ENCODE data around the gene OSGEPL1. TPM values are rescaled to one million over a fixed set of nuclear protein-coding genes. Genes with fewer than 3 reads are reported as not detected.

Gene OSGEPL1
- total and polyA plus RNA-seq, 4 experiments from 2014 or later: 7.5 to 19.1 (median 15.7) TPM

DNA sequence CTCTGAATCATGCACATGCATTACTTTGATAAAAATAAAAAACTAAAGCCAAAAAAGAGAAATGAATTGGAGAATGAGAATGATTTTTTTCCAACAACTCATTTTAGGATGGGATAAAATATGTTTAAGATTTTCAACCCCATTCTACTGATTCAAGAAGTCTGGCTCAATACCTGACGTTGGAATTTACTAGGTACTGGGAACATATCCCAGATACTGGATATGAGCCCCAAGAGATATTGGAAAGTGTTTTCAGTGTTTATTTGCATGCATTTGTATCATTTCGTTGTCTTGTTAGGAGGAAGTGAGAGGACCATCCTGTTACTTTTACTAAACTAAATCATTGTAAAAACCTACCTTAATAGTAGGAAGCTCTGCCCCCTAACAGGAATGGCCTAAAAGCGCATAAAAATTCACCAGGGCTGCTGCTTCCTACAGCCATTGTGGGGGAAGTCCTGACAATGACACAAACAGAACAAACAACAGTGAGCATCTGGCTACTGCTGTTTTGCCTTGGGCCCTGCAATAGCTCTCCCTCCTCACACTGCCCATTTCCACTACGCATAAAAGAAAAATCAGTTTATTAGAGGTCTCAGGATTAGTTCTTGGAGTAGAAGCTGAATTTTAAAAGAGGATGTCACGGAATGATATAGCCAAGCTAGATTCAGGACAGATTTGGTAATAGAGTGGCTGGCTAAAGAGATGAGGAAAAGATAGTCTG is 52.9 kb downstream of the OSGEPL1 start:
- Histone ChIP-seq H3K27ac (ENCODE audit: low read depth, low read length) (no peak overlapping the region), H3K4me1 (ENCODE audit: insufficient read depth, low read length) (no peaks in the 10 kb centered on the region), H3K36me3 (ENCODE audit: insufficient read depth, low read length) (no peaks in the 10 kb centered on the region), H3K9me3 (ENCODE audit: control insufficient read depth in 1 of 2, low read length in 2 of 2) (no peaks in the 10 kb centered on the region), H3K4me3 (ENCODE audit: low read length in 2 of 2) (no peak overlapping the region), H3K27me3 (ENCODE audit: insufficient read depth, low read length) (no peaks in the 10 kb centered on the region)
- peaks cover 3 to 11% of the 10 kb centered on the region in 2 donors for H3K36me3 Mint-ChIP-seq
- no peak overlapping the region for H3K27ac Mint-ChIP-seq
- H3K4me1 Mint-ChIP-seq: no peaks in the 10 kb centered on the region
- ChIA-PET POLR2A (ENCODE audit: partially characterized antibody) (no interaction called here), CTCF (ENCODE audit: partially characterized antibody) (interaction anchor here (1.1 kb wide), 1 partner anchor 53 kb away, joined by 3 read pairs; the partner anchor contains the start of gene OSGEPL1)
- intact Hi-C loops (cut with micrococcal nuclease): no loop called here
- H3K4me3 Mint-ChIP-seq: no peak overlapping the region
- H3K27me3 Mint-ChIP-seq: no peaks in the 10 kb centered on the region
- no peak for DNase-seq
- H3K9me3 Mint-ChIP-seq: peaks cover 0 to 6% (median under 1%) of the 10 kb centered on the region in 8 donors

DNA sequence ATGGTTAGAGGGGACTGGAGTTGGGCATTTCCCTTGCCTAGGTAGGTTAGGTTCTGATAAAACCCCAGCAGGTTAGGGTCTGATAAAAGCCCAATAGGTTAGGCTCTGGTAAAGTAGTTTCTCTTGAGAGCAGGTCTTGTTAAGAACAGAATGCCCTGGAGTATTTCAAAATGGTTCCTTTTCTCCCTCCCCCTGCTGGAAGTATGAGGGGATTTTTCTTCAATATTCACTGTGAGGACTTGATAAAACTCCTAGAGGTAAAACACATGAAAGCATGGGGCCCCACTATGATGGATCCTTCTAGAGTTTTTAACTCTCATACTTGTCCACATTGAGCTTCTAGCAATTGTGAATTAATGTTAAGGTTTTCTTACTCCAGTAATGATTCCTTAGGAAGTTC is 60.5 kb downstream of the OSGEPL1 start:
- no peaks in the 10 kb centered on the region for H3K4me1 ChIP-seq (ENCODE audit: insufficient read depth, low read length)
- Mint-ChIP-seq H3K27ac (no peak overlapping the region), H3K4me3 (no peak overlapping the region), H3K4me1 (no peaks in the 10 kb centered on the region), H3K36me3 (peaks cover 3% of the 10 kb centered on the region in 2 donors), H3K27me3 (no peaks in the 10 kb centered on the region), H3K9me3 (no peaks in the 10 kb centered on the region)
- no peak overlapping the region for H3K27ac ChIP-seq (ENCODE audit: low read depth, low read length)
- intact Hi-C loops (cut with micrococcal nuclease): no loop called here
- no peak for DNase-seq
- ChIA-PET POLR2A (ENCODE audit: partially characterized antibody) (no interaction called here), CTCF (ENCODE audit: partially characterized antibody) (interaction anchor here (1.1 to 5.4 kb wide), 5 partner anchors 27 to 43 kb away, joined by 4 to 116 read pairs (median 5); partner anchors contain the start of genes ANKAR and ASNSD1)
- no peaks in the 10 kb centered on the region for H3K27me3 ChIP-seq (ENCODE audit: insufficient read depth, low read length)
- H3K4me3 ChIP-seq (ENCODE audit: low read length in 2 of 2): no peak overlapping the region
- no peaks in the 10 kb centered on the region for H3K36me3 ChIP-seq (ENCODE audit: insufficient read depth, low read length)
- no peaks in the 10 kb centered on the region for H3K9me3 ChIP-seq (ENCODE audit: control insufficient read depth in 1 of 2, low read length in 2 of 2)

DNA sequence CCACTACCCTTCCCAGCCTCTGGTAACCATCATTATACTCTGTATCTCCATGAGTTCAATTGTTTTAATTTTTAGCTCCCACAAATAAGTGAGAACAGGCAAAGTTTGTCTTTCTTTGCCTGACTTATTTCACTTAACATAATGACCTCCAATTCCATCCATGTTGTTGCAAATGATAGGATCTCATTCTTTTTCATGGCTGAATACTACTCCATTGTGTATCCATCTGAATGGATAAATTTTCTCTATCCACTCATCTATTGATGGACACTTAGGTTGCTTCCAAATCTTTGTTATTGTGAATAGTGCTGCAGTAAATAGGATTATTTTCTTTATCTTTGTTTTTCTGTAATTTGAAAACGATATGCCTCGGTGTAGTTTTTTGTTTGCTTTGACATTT is 61.9 kb downstream of the OSGEPL1 start:
- H3K9me3 Mint-ChIP-seq: no peaks in the 10 kb centered on the region
- Histone ChIP-seq H3K36me3 (ENCODE audit: insufficient read depth, low read length) (no peaks in the 10 kb centered on the region), H3K27ac (ENCODE audit: low read depth, low read length) (no peak overlapping the region), H3K4me1 (ENCODE audit: insufficient read depth, low read length) (no peaks in the 10 kb centered on the region), H3K9me3 (ENCODE audit: control insufficient read depth in 1 of 2, low read length in 2 of 2) (no peaks in the 10 kb centered on the region), H3K27me3 (ENCODE audit: insufficient read depth, low read length) (no peaks in the 10 kb centered on the region), H3K4me3 (ENCODE audit: low read length in 2 of 2) (no peak overlapping the region)
- CTCF ChIA-PET (ENCODE audit: partially characterized antibody): interaction anchor here (1.1 to 5.4 kb wide), 4 partner anchors 27 to 41 kb away, joined by 3 to 116 read pairs (median 4); partner anchors contain the start of genes ANKAR and ASNSD1
- H3K4me3 Mint-ChIP-seq: no peak overlapping the region
- DNase-seq: no peak
- intact Hi-C loops (cut with micrococcal nuclease): no loop called here
- no peak overlapping the region for H3K27ac Mint-ChIP-seq
- POLR2A ChIA-PET (ENCODE audit: partially characterized antibody): no interaction called here
- H3K4me1 Mint-ChIP-seq: no peaks in the 10 kb centered on the region
- no peaks in the 10 kb centered on the region for H3K27me3 Mint-ChIP-seq
- H3K36me3 Mint-ChIP-seq: peaks cover 3 to 4% of the 10 kb centered on the region in 2 donors

DNA sequence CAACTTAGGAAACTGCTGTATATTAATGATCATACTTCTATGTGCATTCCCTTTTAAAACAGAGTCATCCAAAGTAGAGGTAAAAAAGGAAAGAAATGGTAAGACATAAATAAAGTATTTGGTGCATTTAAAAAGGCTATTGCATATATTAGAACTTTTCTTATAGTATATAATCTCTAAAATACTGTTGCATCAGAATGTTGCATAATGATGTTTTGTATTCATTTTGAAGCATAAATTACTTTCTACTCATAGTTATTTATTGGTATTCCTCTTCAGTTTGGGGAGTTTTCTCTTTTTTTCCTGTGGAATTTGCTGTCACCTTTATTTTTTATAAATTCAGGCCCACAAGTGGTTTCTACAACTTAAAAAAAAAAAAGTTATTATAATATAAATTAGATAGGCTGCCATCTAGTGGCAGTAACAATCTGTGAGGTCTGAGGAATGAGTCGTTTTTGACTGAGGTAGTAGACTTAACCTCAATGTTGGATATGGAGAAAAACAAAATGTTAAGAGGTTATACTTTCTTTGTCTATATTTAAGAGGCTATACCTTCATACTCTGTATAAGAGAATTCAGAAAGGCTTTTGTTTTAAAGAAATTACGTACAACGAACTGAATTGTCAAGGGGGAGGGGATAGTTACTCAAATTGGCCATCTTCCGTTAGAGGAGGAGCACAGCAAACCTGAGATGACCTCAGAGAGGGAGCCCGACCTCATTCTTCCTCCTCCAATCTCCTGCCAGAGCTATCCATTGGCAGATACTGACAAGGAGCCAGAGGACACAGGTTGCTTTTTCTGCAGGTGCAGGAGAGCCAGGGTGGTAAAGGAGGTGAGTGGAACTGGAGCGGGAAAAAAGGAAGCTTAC is 64.3 kb downstream of the OSGEPL1 start:
- H3K27me3 ChIP-seq (ENCODE audit: insufficient read depth, low read length): no peaks in the 10 kb centered on the region
- H3K36me3 ChIP-seq (ENCODE audit: insufficient read depth, low read length): no peaks in the 10 kb centered on the region
- no peaks in the 10 kb centered on the region for H3K9me3 ChIP-seq (ENCODE audit: control insufficient read depth in 1 of 2, low read length in 2 of 2)
- Mint-ChIP-seq H3K4me3 (no peak overlapping the region), H3K27ac (peak overlapping the region in 2 of 7 donors; percentile 3 to 36), H3K27me3 (no peaks in the 10 kb centered on the region), H3K4me1 (no peaks in the 10 kb centered on the region), H3K36me3 (peaks cover 0 to 2% of the 10 kb centered on the region in 2 donors), H3K9me3 (no peaks in the 10 kb centered on the region)
- peak; percentile 40 to 50 (median 48) for DNase-seq
- no peak overlapping the region for H3K27ac ChIP-seq (ENCODE audit: low read depth, low read length)
- intact Hi-C loops (cut with micrococcal nuclease): loop anchor here (1.0 to 5.0 kb wide), 4 partner anchors 15 to 64 kb away; partner anchors contain the start of genes ANKAR, ASNSD1 and OSGEPL1
- CTCF ChIA-PET (ENCODE audit: partially characterized antibody): interaction anchor here (0.9 to 5.4 kb wide), 14 partner anchors 9 to 253 kb away, joined by 3 to 116 read pairs (median 4); partner anchors contain the start of genes ANKAR, ASNSD1 and OSGEPL1
- H3K4me1 ChIP-seq (ENCODE audit: insufficient read depth, low read length): no peaks in the 10 kb centered on the region
- POLR2A ChIA-PET (ENCODE audit: partially characterized antibody): interaction anchor here (1.3 to 1.7 kb wide), 2 partner anchors 37 to 40 kb away, joined by 5 to 9 read pairs; partner anchors contain the start of gene ASNSD1
- no peak overlapping the region for H3K4me3 ChIP-seq (ENCODE audit: low read length in 2 of 2)

Other genes starting within 250 kb of the OSGEPL1 start
- 10 to 100 TPM; 27.4 to 30.0 TPM for gene SLC40A1, start 182.0 kb downstream of the OSGEPL1 start, total RNA-seq
- gene SLC40A1, start 182.0 kb downstream of the OSGEPL1 start, polyA plus RNA-seq: 100 to 1,000 TPM in 1 of 2 donors, 10 to 100 TPM in 1; 98.3 to 328 TPM
- 10 to 100 TPM; 46.9 to 47.0 TPM for gene ASNSD1, start 101.3 kb downstream of the OSGEPL1 start, total RNA-seq
- gene ASNSD1, start 101.3 kb downstream of the OSGEPL1 start, polyA plus RNA-seq: 10 to 100 TPM; 62.2 to 68.7 TPM
- 10 to 100 TPM; 18.4 to 20.2 TPM for gene ANKAR, start 88.1 kb downstream of the OSGEPL1 start, total RNA-seq
- 1 to 10 TPM; 2.8 to 7.0 TPM for gene ANKAR, start 88.1 kb downstream of the OSGEPL1 start, polyA plus RNA-seq
- gene ORMDL1, start 21.5 kb upstream of the OSGEPL1 start, total RNA-seq: 100 to 1,000 TPM; 187 to 190 TPM
- gene ORMDL1, start 21.5 kb upstream of the OSGEPL1 start, polyA plus RNA-seq: 100 to 1,000 TPM; 109 to 129 TPM
- 10 to 100 TPM; 29.1 to 35.1 TPM for gene PMS1, start 21.7 kb upstream of the OSGEPL1 start, total RNA-seq
- 10 to 100 TPM in 1 of 2 donors, 1 to 10 TPM in 1; 9.1 to 16.1 TPM for gene PMS1, start 21.7 kb upstream of the OSGEPL1 start, polyA plus RNA-seq

Data from CD4-positive, alpha-beta memory T cell (primary cell).